Ramos (cell line): ENCODE measurements around the gene GRIA1.

Experiments
- in situ Hi-C: fragments of 300-500 bp; cut with MboI; formaldehyde crosslinking; loops from one replicate; pipeline ENCODE4 v1.14.3; 2022; ENCODE audit warnings: low sequenced_read_pairs; ENCODE audit not compliant: unreplicated experiment

GRIA1 gene

GRCh38 chr5:153756540-153756939 lies 266.1 kb downstream of the GRIA1 start:
- in situ Hi-C loops, result no loop called here

- in situ Hi-C loops, result no loop called here
These were observed 275.5 kb downstream of the GRIA1 start for GRCh38 chr5:153765987-153766386.

GRCh38 chr5:153767221-153768188 lies 277.0 kb downstream of the GRIA1 start:
- in situ Hi-C loops, result no loop called here

GRCh38 chr5:153770066-153770465 lies 279.6 kb downstream of the GRIA1 start:
- in situ Hi-C loops, result no loop called here

- in situ Hi-C loops, result no loop called here
These were observed 284.2 kb downstream of the GRIA1 start for GRCh38 chr5:153774686-153775085.

- in situ Hi-C loops, result no loop called here
These were observed 285.5 kb downstream of the GRIA1 start for GRCh38 chr5:153775923-153776322.

GRCh38 chr5:153777681-153778581 lies 287.5 kb downstream of the GRIA1 start:
- in situ Hi-C loops, result no loop called here

GRCh38 chr5:153779836-153780235 lies 289.4 kb downstream of the GRIA1 start:
- in situ Hi-C loops, result no loop called here

- in situ Hi-C loops, result no loop called here
These were observed 290.6 kb downstream of the GRIA1 start for GRCh38 chr5:153780876-153781705.

- in situ Hi-C loops, result no loop called here
These were observed 292.3 kb downstream of the GRIA1 start for GRCh38 chr5:153782589-153783361.

GRCh38 chr5:153783362-153783658 lies 292.8 kb downstream of the GRIA1 start:
- in situ Hi-C loops, result no loop called here

GRCh38 chr5:153784277-153784676 lies 293.8 kb downstream of the GRIA1 start:
- in situ Hi-C loops, result no loop called here

- in situ Hi-C loops, result no loop called here
These were observed 300.9 kb downstream of the GRIA1 start for GRCh38 chr5:153791339-153791738.

GRCh38 chr5:153792305-153792704 lies 301.8 kb downstream of the GRIA1 start:
- in situ Hi-C loops, result no loop called here

GRCh38 chr5:153793699-153794098 lies 303.2 kb downstream of the GRIA1 start:
- in situ Hi-C loops, result no loop called here

GRCh38 chr5:153794327-153794726 lies 303.9 kb downstream of the GRIA1 start:
- in situ Hi-C loops, result no loop called here

GRCh38 chr5:153796527-153796926 lies 306.1 kb downstream of the GRIA1 start:
- in situ Hi-C loops, result no loop called here

- in situ Hi-C loops, result no loop called here
These were observed 307.0 kb downstream of the GRIA1 start for GRCh38 chr5:153797484-153797883.

- in situ Hi-C loops, result no loop called here
These were observed 308.4 kb downstream of the GRIA1 start for GRCh38 chr5:153798830-153799229.

- in situ Hi-C loops, result no loop called here
These were observed 309.0 kb downstream of the GRIA1 start for GRCh38 chr5:153799466-153799865.
